ENCODE data around the gene SLC25A23.

- TF ChIP-seq CTCF (IDR thresholded peaks at IDR 0.05): no peak
- TF ChIP-seq EP300 (IDR thresholded peaks at IDR 0.05): no peak
Observed at GRCh38 chr19:6452899-6453298, 6.7 kb downstream of the SLC25A23 start.
